Activated naive CD4-positive, alpha-beta T cell treated with anti-CD3 and anti-CD28 coated beads for 36 hours (primary cell): ENCODE data around the gene CCDC78. TPM values are rescaled to one million over a fixed set of nuclear protein-coding genes. Genes with fewer than 3 reads are reported as not detected.

Experiments
- CTCF ChIA-PET: fragments of 350-600 bp; sonication (Branson Sonifier 250); formaldehyde crosslinking; loops from one replicate; lab custom pipeline; 2021; ENCODE audit warnings: antibody characterized with exemption; lab: Charles Lee
- DNase-seq: peaks from one replicate; pipeline ENCODE4 v3.0.0-alpha.2; 2020
- H3K27ac Mint-ChIP-seq: one replicate; pipeline ENCODE4 v1.8.0; 2021; ENCODE audit warnings: mild to moderate bottlenecking, mixed read lengths
- H3K27me3 Mint-ChIP-seq: one replicate; pipeline ENCODE4 v1.8.0; 2021; ENCODE audit warnings: low read depth, mixed read lengths
- H3K36me3 Mint-ChIP-seq: one replicate; pipeline ENCODE4 v1.8.0; 2021; ENCODE audit warnings: low read depth, mixed read lengths
- H3K4me1 Mint-ChIP-seq: one replicate; pipeline ENCODE4 v1.8.0; 2021; ENCODE audit warnings: low read depth, mixed read lengths
- H3K4me3 Mint-ChIP-seq: one replicate; pipeline ENCODE4 v1.8.0; 2021; ENCODE audit warnings: mild to moderate bottlenecking, moderate library complexity, mixed read lengths
- H3K9me3 Mint-ChIP-seq: one replicate; pipeline ENCODE4 v1.8.0; 2021; ENCODE audit warnings: mixed read lengths
- intact Hi-C: fragments of 100-400 bp; cut with micrococcal nuclease; formaldehyde crosslinking; loops from one replicate; pipeline ENCODE4 v1.15.1; 2023
- total RNA-seq, 2 experiments: library from RNA; stranded (reverse); gene quantifications; one replicate each; pipeline ENCODE4 v1.2.3, GENCODE V29; 2021

The CCDC78 gene
- total RNA-seq, 2 experiments from 2014 or later: 1.2 to 1.3 TPM

- DNase-seq: no peak
- Mint-ChIP-seq H3K9me3 (no peaks in the 10 kb centered on the region), H3K36me3 (no peaks in the 10 kb centered on the region), H3K4me3 (no peak overlapping the region), H3K27ac (no peak overlapping the region), H3K27me3 (peaks cover 3% of the 10 kb centered on the region), H3K4me1 (no peaks in the 10 kb centered on the region)
- CTCF ChIA-PET: interaction anchor here (1.0 kb wide), 1 partner anchor 14 kb away, joined by 3 read pairs; no protein-coding TSS in a partner anchor
- intact Hi-C loops: no loop called here
Observed at GRCh38 chr16:766008-766819, 40.0 kb upstream of the CCDC78 start.

GRCh38 chr16:765488-765865, 39.2 kb upstream of the CCDC78 start:
- intact Hi-C loops: no loop called here
- Mint-ChIP-seq H3K4me1 (no peaks in the 10 kb centered on the region), H3K4me3 (no peak overlapping the region), H3K36me3 (no peaks in the 10 kb centered on the region), H3K27me3 (no peaks in the 10 kb centered on the region), H3K9me3 (no peaks in the 10 kb centered on the region), H3K27ac (no peak overlapping the region)
- no peak for DNase-seq
- CTCF ChIA-PET: interaction anchor here (1.0 kb wide), 1 partner anchor 15 kb away, joined by 3 read pairs; no protein-coding TSS in a partner anchor

GRCh38 chr16:764848-765487, 38.7 kb upstream of the CCDC78 start:
- DNase-seq: no peak
- H3K36me3 Mint-ChIP-seq: no peaks in the 10 kb centered on the region
- H3K27ac Mint-ChIP-seq: no peak overlapping the region
- intact Hi-C loops: no loop called here
- no peaks in the 10 kb centered on the region for H3K9me3 Mint-ChIP-seq
- H3K4me3 Mint-ChIP-seq: no peak overlapping the region
- no peaks in the 10 kb centered on the region for H3K4me1 Mint-ChIP-seq
- CTCF ChIA-PET: no interaction called here
- H3K27me3 Mint-ChIP-seq: no peaks in the 10 kb centered on the region

GRCh38 chr16:764184-764750, 38.0 kb upstream of the CCDC78 start:
- Mint-ChIP-seq H3K27ac (no peak overlapping the region), H3K36me3 (no peaks in the 10 kb centered on the region), H3K9me3 (no peaks in the 10 kb centered on the region), H3K4me1 (no peaks in the 10 kb centered on the region), H3K27me3 (no peaks in the 10 kb centered on the region), H3K4me3 (no peak overlapping the region)
- no peak for DNase-seq
- intact Hi-C loops: no loop called here
- CTCF ChIA-PET: no interaction called here

- intact Hi-C loops: no loop called here
- H3K36me3 Mint-ChIP-seq: no peaks in the 10 kb centered on the region
- DNase-seq: no peak
- H3K9me3 Mint-ChIP-seq: no peaks in the 10 kb centered on the region
- no peaks in the 10 kb centered on the region for H3K4me1 Mint-ChIP-seq
- no peak overlapping the region for H3K4me3 Mint-ChIP-seq
- H3K27ac Mint-ChIP-seq: no peak overlapping the region
- H3K27me3 Mint-ChIP-seq: no peaks in the 10 kb centered on the region
- CTCF ChIA-PET: no interaction called here
Observed at GRCh38 chr16:763369-764183, 37.3 kb upstream of the CCDC78 start.

- Mint-ChIP-seq H3K9me3 (no peaks in the 10 kb centered on the region), H3K36me3 (no peaks in the 10 kb centered on the region), H3K27me3 (peaks cover 2% of the 10 kb centered on the region), H3K4me3 (no peak overlapping the region), H3K4me1 (no peaks in the 10 kb centered on the region), H3K27ac (no peak overlapping the region)
- intact Hi-C loops: no loop called here
- no peak for DNase-seq
- CTCF ChIA-PET: no interaction called here
Observed at GRCh38 chr16:762595-763268, 36.5 kb upstream of the CCDC78 start.

- no peaks in the 10 kb centered on the region for H3K36me3 Mint-ChIP-seq
- CTCF ChIA-PET: interaction anchor here (0.6 kb wide), 1 partner anchor 411 kb away, joined by 4 read pairs; no protein-coding TSS in a partner anchor
- intact Hi-C loops: no loop called here
- no peak for DNase-seq
- peaks cover 4% of the 10 kb centered on the region for H3K27me3 Mint-ChIP-seq
- no peak overlapping the region for H3K4me3 Mint-ChIP-seq
- H3K4me1 Mint-ChIP-seq: no peaks in the 10 kb centered on the region
- H3K9me3 Mint-ChIP-seq: no peaks in the 10 kb centered on the region
- no peak overlapping the region for H3K27ac Mint-ChIP-seq
Observed at GRCh38 chr16:761625-762513, 35.6 kb upstream of the CCDC78 start.

- Mint-ChIP-seq H3K36me3 (no peaks in the 10 kb centered on the region), H3K9me3 (peaks cover 2% of the 10 kb centered on the region), H3K4me3 (no peak within 1 kb of the TSS), H3K4me1 (no peaks in the 10 kb centered on the region), H3K27me3 (peaks cover 4% of the 10 kb centered on the region), H3K27ac (no peak within 1 kb of the TSS)
- DNase-seq: no peak
- intact Hi-C loops: no loop called here
- CTCF ChIA-PET: interaction anchor here (0.6 to 0.8 kb wide), 2 partner anchors 11 to 410 kb away, joined by 3 to 4 read pairs; no protein-coding TSS in a partner anchor
Observed at GRCh38 chr16:760545-761343, 34.5 kb upstream of the CCDC78 start, which contains the start of gene MSLN. Gene MSLN (plus strand): TSS chr16:760734. CDS start chr16:762681, 1,947 bp downstream.

GRCh38 chr16:760065-760464, 33.8 kb upstream of the CCDC78 start:
- H3K36me3 Mint-ChIP-seq: no peaks in the 10 kb centered on the region
- no peak for DNase-seq
- H3K27me3 Mint-ChIP-seq: peaks cover 4% of the 10 kb centered on the region
- intact Hi-C loops: no loop called here
- CTCF ChIA-PET: no interaction called here
- H3K4me3 Mint-ChIP-seq: no peak overlapping the region
- no peaks in the 10 kb centered on the region for H3K4me1 Mint-ChIP-seq
- H3K27ac Mint-ChIP-seq: no peak overlapping the region
- peaks cover 2% of the 10 kb centered on the region for H3K9me3 Mint-ChIP-seq

GRCh38 chr16:759110-759910, 33.1 kb upstream of the CCDC78 start:
- no peaks in the 10 kb centered on the region for H3K36me3 Mint-ChIP-seq
- intact Hi-C loops: no loop called here
- H3K27me3 Mint-ChIP-seq: peaks cover 4% of the 10 kb centered on the region
- CTCF ChIA-PET: no interaction called here
- no peak for DNase-seq
- H3K27ac Mint-ChIP-seq: no peak overlapping the region
- H3K4me3 Mint-ChIP-seq: no peak overlapping the region
- H3K4me1 Mint-ChIP-seq: peaks cover 1% of the 10 kb centered on the region
- H3K9me3 Mint-ChIP-seq: peaks cover 2% of the 10 kb centered on the region
